Activated T-cell treated with anti-CD3 and anti-CD28 coated beads for 24 hours (primary cell): ENCODE measurements around the gene ISCA1.

Source experiments
- DNase-seq: peaks from one replicate; pipeline ENCODE4 v3.0.0-alpha.2; 2020; ENCODE audit warnings: low read depth

ISCA1 gene

DNA sequence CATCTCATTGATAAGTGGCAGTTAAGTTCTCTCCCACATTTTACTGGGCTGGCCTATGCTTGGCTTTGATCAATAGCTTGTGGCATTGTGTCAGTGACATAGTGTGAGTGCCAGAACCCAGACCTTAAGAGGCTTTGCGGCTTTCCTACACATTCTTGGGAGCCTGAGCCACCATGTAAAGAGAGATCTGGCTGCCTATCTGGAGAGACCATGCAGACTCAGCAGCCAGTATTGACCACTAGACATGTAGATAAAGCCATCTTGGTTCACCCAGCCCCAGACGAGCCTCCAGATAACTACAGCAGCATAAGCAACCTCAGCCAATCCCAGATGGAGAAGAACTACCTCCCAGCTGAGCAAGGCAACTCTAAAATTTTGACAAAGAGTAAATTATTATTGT is 51.5 kb downstream of the ISCA1 start:
- no peak for DNase-seq

DNA sequence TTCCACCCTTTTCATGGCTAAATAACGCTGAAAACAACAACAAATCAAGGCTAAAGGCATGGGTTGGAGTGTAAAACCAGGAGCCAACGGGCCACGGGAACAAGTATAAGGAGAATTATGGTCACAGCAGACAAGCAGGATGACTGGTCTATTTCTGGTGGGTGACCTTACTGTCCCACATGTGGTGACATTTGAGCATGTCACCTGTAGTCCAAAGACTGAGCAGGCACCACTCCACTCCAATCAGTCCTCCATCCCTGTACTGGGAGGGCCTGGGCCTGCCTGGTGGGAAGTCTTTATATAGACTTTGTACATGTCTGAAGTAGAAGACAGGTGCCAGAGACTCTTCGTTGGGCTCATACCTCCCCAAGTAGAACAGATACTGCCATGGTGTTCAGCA is 59.7 kb downstream of the ISCA1 start:
- no peak for DNase-seq

DNA sequence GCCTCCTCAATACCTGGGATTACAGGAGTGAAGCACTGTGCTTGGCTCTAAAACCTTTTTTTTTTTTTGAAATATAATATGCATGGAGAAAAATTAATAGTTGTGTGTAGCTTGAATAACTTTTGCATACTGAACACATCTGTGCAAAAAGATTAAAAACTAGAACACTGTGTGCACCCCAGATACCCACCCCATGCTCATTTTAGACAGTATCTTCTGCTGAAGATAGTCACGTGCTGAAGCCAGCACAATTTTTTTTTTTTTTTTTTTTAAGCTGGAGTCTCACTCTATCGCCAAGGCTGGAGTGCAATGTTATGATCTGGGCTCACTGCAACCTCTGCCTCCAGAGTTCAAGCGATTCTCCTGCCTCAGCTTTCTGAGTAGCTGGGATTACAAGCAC is 62.7 kb downstream of the ISCA1 start:
- no peak for DNase-seq

DNA sequence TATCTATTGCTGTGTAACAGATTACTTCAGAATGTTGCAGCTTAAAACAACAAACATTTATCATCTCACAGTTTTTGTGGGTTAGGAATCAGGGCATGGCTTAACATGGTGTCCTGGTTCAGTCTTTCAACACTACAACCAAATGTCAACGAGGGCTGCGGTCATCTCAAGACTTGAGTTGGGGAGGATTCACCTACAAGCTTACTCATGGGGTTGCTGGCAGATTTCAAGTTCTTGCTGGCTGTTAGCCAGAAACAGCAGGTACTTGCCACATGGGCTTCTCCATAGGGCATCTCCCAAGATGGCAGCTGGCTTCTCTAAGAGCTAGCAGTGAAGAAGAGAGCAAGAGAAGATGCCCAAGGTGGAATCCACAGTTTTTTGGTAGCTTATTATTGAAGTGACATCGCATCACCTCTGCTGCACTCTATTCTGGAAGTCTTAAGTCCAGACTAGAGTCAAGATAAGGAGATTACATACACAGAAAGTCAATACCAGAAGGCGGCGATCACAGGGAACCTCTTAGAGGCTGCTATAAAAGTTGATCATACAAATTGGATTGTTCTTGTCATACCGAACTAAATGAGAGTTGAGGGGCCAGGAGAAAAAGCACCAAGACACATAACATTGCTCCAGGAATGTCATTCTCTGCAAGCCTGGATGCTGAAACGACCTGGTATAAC is 65.1 kb downstream of the ISCA1 start:
- DNase-seq, result no peak
